HEK293 (cell line): ENCODE data around the gene ARID3A.

ENCODE experiments used
- CTCF ChIA-PET: fragments of 350-600 bp; formaldehyde crosslinking; extraction: SDS; loops from one replicate; lab custom pipeline; 2021; ENCODE audit warnings: antibody characterized with exemption; lab: Yijun Ruan, JAX
- POLR2A ChIA-PET: fragments of 300-600 bp; formaldehyde crosslinking; extraction: SDS; loops from one replicate; lab custom pipeline; 2020; ENCODE audit warnings: antibody characterized with exemption, inconsistent platforms; lab: Yijun Ruan, JAX
- H3K27ac ChIP-seq: fragments of 200-500 bp; sonication (Bioruptor generic); 2 replicates; pipeline ENCODE4 v1.5.1; 2014; ENCODE audit warnings: low read depth, low read length, control low read depth, inconsistent platforms; ENCODE audit errors: extremely low read depth
- H3K36me3 ChIP-seq, 2 experiments: fragments of 200-500 bp in 1 of 2; sonication (Bioruptor generic) in 1 of 2; 1 replicate in 1 of 2; 2 replicates in 1 of 2; pipeline ENCODE4 v1.5.1; 2014 to 2017; ENCODE audit warnings: inconsistent platforms in 2 of 2, low read length in 2 of 2; ENCODE audit not compliant: control insufficient read depth in 2 of 2, insufficient read depth in 1 of 2
- H3K4me1 ChIP-seq: fragments of 200-500 bp; sonication (Bioruptor generic); 2 replicates; pipeline ENCODE4 v1.5.1; 2014; ENCODE audit warnings: mild to moderate bottlenecking, low read length, inconsistent platforms; ENCODE audit not compliant: control insufficient read depth, insufficient read depth
- H3K4me3 ChIP-seq: 2 replicates; pipeline ENCODE4 v1.5.1; 2011; ENCODE audit warnings: low read depth, mild to moderate bottlenecking, control low read depth, low read length, moderate library complexity
- H3K9me3 ChIP-seq: fragments of 200-500 bp; sonication (Bioruptor generic); 2 replicates; pipeline ENCODE4 v1.5.1; 2014; ENCODE audit warnings: low read depth, low read length, inconsistent platforms; ENCODE audit not compliant: control insufficient read depth, insufficient read depth
- ATF2 ChIP-seq: fragments of 450-650 bp; formaldehyde crosslinking; IDR thresholded peaks from 2 replicates; pipeline ENCODE4 v1.5.1; 2016; ENCODE audit warnings: missing biosample characterization, missing genetic modification characterization, low read depth
- BCL11A ChIP-seq: fragments of 450-650 bp; formaldehyde crosslinking; IDR thresholded peaks from 2 replicates; pipeline ENCODE4 v1.5.1; 2016; ENCODE audit warnings: low read depth, missing biosample characterization, missing genetic modification characterization
- BCL11B ChIP-seq: fragments of 450-650 bp; formaldehyde crosslinking; IDR thresholded peaks from 2 replicates; pipeline ENCODE4 v1.5.1; 2016; ENCODE audit warnings: low read depth, missing biosample characterization, missing genetic modification characterization
- GFI1B ChIP-seq: fragments of 450-650 bp; formaldehyde crosslinking; IDR thresholded peaks from 2 replicates; pipeline ENCODE4 v1.5.1; 2016; ENCODE audit warnings: missing biosample characterization, missing genetic modification characterization
- GLIS2 ChIP-seq: fragments of 450-650 bp; formaldehyde crosslinking; IDR thresholded peaks from 2 replicates; pipeline ENCODE4 v1.5.1; 2016; ENCODE audit warnings: missing biosample characterization, missing genetic modification characterization
- MEIS1 ChIP-seq: sonication (generic); formaldehyde crosslinking; IDR thresholded peaks from 2 replicates; pipeline ENCODE4 v1.8.1; 2022; ENCODE audit warnings: missing genetic modification reagents, mild to moderate bottlenecking, borderline replicate concordance
- PRDM6 ChIP-seq: fragments of 450-650 bp; formaldehyde crosslinking; IDR thresholded peaks from 2 replicates; pipeline ENCODE4 v1.5.1; 2017; ENCODE audit warnings: missing biosample characterization, missing genetic modification characterization
- SETDB1 ChIP-seq: IDR thresholded peaks from one replicate; pipeline ENCODE4 v1.6.1; 2017; ENCODE audit warnings: mild to moderate bottlenecking, low read length, moderate library complexity, mixed read lengths; ENCODE audit not compliant: insufficient read length
- SP7 ChIP-seq: fragments of 450-650 bp; formaldehyde crosslinking; IDR thresholded peaks from 2 replicates; pipeline ENCODE4 v1.5.1; 2016; ENCODE audit warnings: missing biosample characterization, missing genetic modification characterization
- YY1 ChIP-seq: fragments of 450-650 bp; formaldehyde crosslinking; IDR thresholded peaks from 2 replicates; pipeline ENCODE4 v1.5.1; 2018; ENCODE audit warnings: missing biosample characterization, missing genetic modification characterization
- ZBTB11 ChIP-seq: fragments of 450-650 bp; formaldehyde crosslinking; conservative IDR thresholded peaks from 2 replicates; pipeline ENCODE4 v1.5.1; 2016; ENCODE audit warnings: low read depth, missing biosample characterization, missing genetic modification characterization
- ZBTB26 ChIP-seq: fragments of 450-650 bp; formaldehyde crosslinking; optimal IDR thresholded peaks from 2 replicates; pipeline ENCODE3; 2016; ENCODE audit warnings: missing biosample characterization, mild to moderate bottlenecking, missing genetic modification characterization
- ZFP37 ChIP-seq: fragments of 450-650 bp; formaldehyde crosslinking; IDR thresholded peaks from 2 replicates; pipeline ENCODE4 v1.5.1; 2016; ENCODE audit warnings: missing biosample characterization, missing genetic modification characterization
- ZNF391 ChIP-seq: fragments of 450-650 bp; formaldehyde crosslinking; IDR thresholded peaks from 2 replicates; pipeline ENCODE4 v1.5.1; 2016; ENCODE audit warnings: low read depth, missing biosample characterization, missing genetic modification characterization, borderline replicate concordance
- ZNF398 ChIP-seq: fragments of 450-650 bp; formaldehyde crosslinking; IDR thresholded peaks from 2 replicates; pipeline ENCODE4 v1.5.1; 2017; ENCODE audit warnings: missing biosample characterization, missing genetic modification characterization
- ZNF501 ChIP-seq: fragments of 450-650 bp; formaldehyde crosslinking; IDR thresholded peaks from 2 replicates; pipeline ENCODE4 v1.5.1; 2016; ENCODE audit warnings: missing biosample characterization, missing genetic modification characterization
- ZNF513 ChIP-seq: fragments of 450-650 bp; IDR thresholded peaks from 2 replicates; pipeline ENCODE4 v1.5.1; 2018; ENCODE audit warnings: missing biosample characterization, missing genetic modification characterization
- ZNF571 ChIP-seq: fragments of 450-650 bp; formaldehyde crosslinking; IDR thresholded peaks from 2 replicates; pipeline ENCODE4 v1.5.0; 2017; ENCODE audit warnings: missing biosample characterization, missing genetic modification characterization
- ZNF580 ChIP-seq: fragments of 450-650 bp; formaldehyde crosslinking; IDR thresholded peaks from 2 replicates; pipeline ENCODE4 v1.5.1; 2016; ENCODE audit warnings: missing biosample characterization, missing genetic modification characterization
- ZNF639 ChIP-seq: fragments of 450-650 bp; formaldehyde crosslinking; IDR thresholded peaks from 2 replicates; pipeline ENCODE4 v1.5.1; 2016; ENCODE audit warnings: missing biosample characterization, missing genetic modification characterization
- ZNF677 ChIP-seq: fragments of 450-650 bp; IDR thresholded peaks from 2 replicates; pipeline ENCODE4 v1.5.0; 2018; ENCODE audit warnings: missing biosample characterization, mild to moderate bottlenecking, missing genetic modification characterization, moderate library complexity
- ZNF777 ChIP-seq: fragments of 450-650 bp; formaldehyde crosslinking; IDR thresholded peaks from 2 replicates; pipeline ENCODE4 v1.5.1; 2017; ENCODE audit warnings: missing biosample characterization, missing genetic modification characterization, borderline replicate concordance
- ZSCAN30 ChIP-seq: fragments of 450-650 bp; IDR thresholded peaks from 2 replicates; pipeline ENCODE4 v1.5.1; 2018; ENCODE audit warnings: missing biosample characterization, mild to moderate bottlenecking, missing genetic modification characterization, moderate library complexity

Gene ARID3A

GRCh38 chr19:970695-971094, 44.9 kb downstream of the ARID3A start:
- peaks cover 8 to 46% of the 10 kb centered on the region in 2 experiments for H3K36me3 ChIP-seq
- no peak overlapping the region for H3K4me3 ChIP-seq
- no peaks in the 10 kb centered on the region for H3K9me3 ChIP-seq
- H3K27ac ChIP-seq = no peak overlapping the region
- no peaks in the 10 kb centered on the region for H3K4me1 ChIP-seq
- ChIA-PET CTCF (interaction anchor here (0.6 to 1.8 kb wide), 9 partner anchors 9 to 248 kb away, joined by 3 to 19 read pairs (median 4); partner anchors contain the start of gene WDR18), POLR2A (no interaction called here)
- TF ChIP-seq ZNF777 (no peak), BCL11B (no peak), ZFP37 (tag by site-specific recombination) (no peak), ZNF677 (no peak), ATF2 (tag by site-specific recombination) (no peak), MEIS1 (CRISPR knock-in tag) (no peak), ZNF513 (tag by site-specific recombination) (no peak), ZSCAN30 (tag by site-specific recombination) (no peak), ZNF639 (tag by site-specific recombination) (peak; percentile 56; the same call in 1 of the 2 replicates), BCL11A (no peak), YY1 (tag by site-specific recombination) (no peak), ZBTB11 (no peak), ZNF501 (tag by site-specific recombination) (no peak), GFI1B (tag by site-specific recombination) (no peak), ZNF580 (tag by site-specific recombination) (peak; percentile 73; the same call in 1 of the 2 replicates), SP7 (tag by site-specific recombination) (peak; percentile 21; the same call in 1 of the 2 replicates), SETDB1 (peak; percentile 71), ZNF398 (no peak), ZNF571 (tag by site-specific recombination) (no peak), ZNF391 (peak; percentile 31; the same call in 1 of the 2 replicates), ZBTB26 (tag by site-specific recombination) (no peak), PRDM6 (no peak), GLIS2 (no peak)
